Right atrium auricular region (tissue), 2 donors: Measurements from ENCODE around the gene KREMEN2. TPM values are rescaled to one million over a fixed set of nuclear protein-coding genes. Genes with fewer than 3 reads are reported as not detected.

Experiments
- DNase-seq: peaks from one replicate; pipeline ENCODE4 v3.0.0-alpha.2; 2019; ENCODE audit warnings: low spot score
- H3K27ac ChIP-seq, 2 donors: fragments of 200-600 bp; sonication (generic); 1 replicate in 1 of 2; 2 replicates in 1 of 2; pipeline ENCODE4 v1.5.1; 2016 to 2019
- H3K27me3 ChIP-seq, 2 donors: fragments of 200-600 bp; sonication (generic); one replicate each; pipeline versions ENCODE4 v1.5.1 to v1.6.0; 2017 to 2019
- H3K36me3 ChIP-seq: fragments of 200-600 bp; sonication (generic); one replicate; pipeline ENCODE4 v1.5.1; 2016
- H3K4me1 ChIP-seq, 2 donors: fragments of 200-600 bp; sonication (generic); one replicate each; pipeline versions ENCODE4 v1.5.1 to v1.6.0; 2017 to 2019
- H3K4me3 ChIP-seq, 2 donors: fragments of 200-600 bp; sonication (generic); 1 replicate in 1 of 2; 2 replicates in 1 of 2; pipeline ENCODE4 v1.5.1; 2017 to 2019; ENCODE audit warnings: mild to moderate bottlenecking in 1 of 2, moderate library complexity in 1 of 2
- H3K9me3 ChIP-seq, 2 donors: fragments of 200-600 bp; sonication (generic); one replicate each; pipeline ENCODE4 v1.5.1; 2019
- CTCF ChIP-seq, 2 donors: fragments of 200-600 bp; sonication (generic); IDR thresholded peaks; one replicate each; pipeline ENCODE4 v1.5.1; 2019; ENCODE audit warnings: antibody characterized with exemption in 2 of 2
- total RNA-seq, 2 donors: library from RNA; depleted of rRNA; stranded (reverse); fragments of >200 nt; gene quantifications; one replicate each; pipeline ENCODE4 v1.1.0, GENCODE V29; 2016

KREMEN2 gene
- total RNA-seq, 2 donors from 2014 or later, result not detected

GRCh38 chr16:2953706-2954627 is 10.1 kb upstream of the KREMEN2 start:
- no peak for TF ChIP-seq CTCF (IDR thresholded peaks at IDR 0.05)
- H3K4me3 ChIP-seq, result no peak overlapping the region
- H3K4me1 ChIP-seq, result no peaks in the 10 kb centered on the region
- H3K9me3 ChIP-seq, result no peaks in the 10 kb centered on the region
- DNase-seq, result no peak
- H3K36me3 ChIP-seq, result peaks cover 11% of the 10 kb centered on the region
- H3K27ac ChIP-seq, result no peak overlapping the region
- H3K27me3 ChIP-seq, result peaks cover 0 to 3% of the 10 kb centered on the region in 2 donors

GRCh38 chr16:2954656-2955381 is 9.3 kb upstream of the KREMEN2 start:
- DNase-seq, result no peak
- TF ChIP-seq CTCF (IDR thresholded peaks at IDR 0.05), result no peak
- Histone ChIP-seq H3K36me3 (peaks cover 2% of the 10 kb centered on the region), H3K27ac (no peak overlapping the region), H3K27me3 (peaks cover 0 to 3% of the 10 kb centered on the region in 2 donors), H3K9me3 (no peaks in the 10 kb centered on the region), H3K4me3 (no peak overlapping the region), H3K4me1 (no peaks in the 10 kb centered on the region)

- Histone ChIP-seq H3K27ac (no peak overlapping the region), H3K9me3 (no peaks in the 10 kb centered on the region), H3K36me3 (no peaks in the 10 kb centered on the region), H3K4me3 (no peak overlapping the region), H3K4me1 (no peaks in the 10 kb centered on the region), H3K27me3 (peaks cover 0 to 3% of the 10 kb centered on the region in 2 donors)
- no peak for DNase-seq
- no peak for TF ChIP-seq CTCF (IDR thresholded peaks at IDR 0.05)
Observed at GRCh38 chr16:2955438-2955778, 8.7 kb upstream of the KREMEN2 start.

GRCh38 chr16:2955779-2956578 is 8.1 kb upstream of the KREMEN2 start:
- no peak for DNase-seq
- no peak overlapping the region for H3K4me3 ChIP-seq
- TF ChIP-seq CTCF (IDR thresholded peaks at IDR 0.05), result no peak
- no peaks in the 10 kb centered on the region for H3K4me1 ChIP-seq
- H3K27me3 ChIP-seq, result peaks cover 0 to 6% of the 10 kb centered on the region in 2 donors
- H3K27ac ChIP-seq, result no peak overlapping the region
- H3K9me3 ChIP-seq, result no peaks in the 10 kb centered on the region
- H3K36me3 ChIP-seq, result no peaks in the 10 kb centered on the region

GRCh38 chr16:2956579-2956956 is 7.5 kb upstream of the KREMEN2 start:
- no peak for DNase-seq
- no peaks in the 10 kb centered on the region for H3K36me3 ChIP-seq
- no peak overlapping the region for H3K27ac ChIP-seq
- TF ChIP-seq CTCF (IDR thresholded peaks at IDR 0.05), result no peak
- no peak overlapping the region for H3K4me3 ChIP-seq
- H3K4me1 ChIP-seq, result no peaks in the 10 kb centered on the region
- H3K9me3 ChIP-seq, result no peaks in the 10 kb centered on the region
- peaks cover 0 to 7% of the 10 kb centered on the region in 2 donors for H3K27me3 ChIP-seq
